H9 (cell line): ENCODE measurements around the gene PLEKHA1. TPM values are rescaled to one million over a fixed set of nuclear protein-coding genes. Genes with fewer than 3 reads are reported as not detected.

Experiments
- DNase-seq: peaks from one replicate; pipeline ENCODE4 v3.0.0-alpha.2; 2017
- H2AFZ ChIP-seq: one replicate; pipeline ENCODE4 v1.6.1; 2013; ENCODE audit warnings: mild to moderate bottlenecking, low read length, control low read depth, moderate library complexity
- H2AK5ac ChIP-seq: 2 replicates; pipeline ENCODE4 v1.6.1; 2013; ENCODE audit warnings: low read length, control low read depth, mixed read lengths; ENCODE audit not compliant: insufficient read length
- H2BK120ac ChIP-seq: one replicate; pipeline ENCODE4 v1.6.1; 2013; ENCODE audit warnings: low read depth, mild to moderate bottlenecking, low read length, control low read depth, inconsistent platforms; ENCODE audit not compliant: poor library complexity, severe bottlenecking
- H2BK12ac ChIP-seq: 2 replicates; pipeline ENCODE4 v1.6.1; 2013; ENCODE audit warnings: low read length, control low read depth, mixed read lengths, low read depth; ENCODE audit not compliant: insufficient read length
- H2BK15ac ChIP-seq: 2 replicates; pipeline ENCODE4 v1.6.1; 2013; ENCODE audit warnings: low read depth, low read length, control low read depth
- H2BK20ac ChIP-seq: one replicate; pipeline ENCODE4 v1.6.1; 2013; ENCODE audit warnings: low read depth, mild to moderate bottlenecking, low read length, control low read depth, inconsistent platforms; ENCODE audit not compliant: poor library complexity, severe bottlenecking
- H2BK5ac ChIP-seq: 2 replicates; pipeline ENCODE4 v1.6.1; 2013; ENCODE audit warnings: low read length, control low read depth, mixed read lengths; ENCODE audit not compliant: insufficient read length
- H3K14ac ChIP-seq: 2 replicates; pipeline ENCODE4 v1.6.1; 2013; ENCODE audit warnings: low read length, control low read depth; ENCODE audit not compliant: insufficient read depth
- H3K18ac ChIP-seq: 2 replicates; pipeline ENCODE4 v1.6.1; 2013; ENCODE audit warnings: low read depth, mild to moderate bottlenecking, mixed read lengths, low read length, control low read depth; ENCODE audit not compliant: insufficient read length
- H3K23ac ChIP-seq: 2 replicates; pipeline ENCODE4 v1.6.1; 2013; ENCODE audit warnings: low read length, control low read depth, mixed read lengths, low read depth; ENCODE audit not compliant: insufficient read length
- H3K23me2 ChIP-seq: 2 replicates; pipeline ENCODE4 v1.6.1; 2013; ENCODE audit warnings: low read depth, mild to moderate bottlenecking, mixed read lengths, low read length, control low read depth; ENCODE audit not compliant: insufficient read length, poor library complexity, severe bottlenecking
- H3K27ac ChIP-seq: 2 replicates; pipeline ENCODE4 v1.5.1; 2013; ENCODE audit warnings: low read length, control low read depth, mixed read lengths, low read depth; ENCODE audit not compliant: insufficient read length
- H3K27me3 ChIP-seq: 2 replicates; pipeline ENCODE4 v1.6.1; 2013; ENCODE audit warnings: low read length, control low read depth, inconsistent platforms; ENCODE audit not compliant: insufficient read depth
- H3K4ac ChIP-seq: 2 replicates; pipeline ENCODE4 v1.6.1; 2013; ENCODE audit warnings: low read depth, mild to moderate bottlenecking, control low read depth, inconsistent platforms, low read length, moderate library complexity
- H3K4me1 ChIP-seq: 2 replicates; pipeline ENCODE4 v1.6.1; 2013; ENCODE audit warnings: low read length, control low read depth, inconsistent platforms; ENCODE audit not compliant: insufficient read depth
- H3K4me2 ChIP-seq: 2 replicates; pipeline ENCODE4 v1.6.1; 2013; ENCODE audit warnings: low read length, control low read depth, mixed read lengths; ENCODE audit not compliant: insufficient read length, insufficient read depth
- H3K56ac ChIP-seq: 2 replicates; pipeline ENCODE4 v1.6.1; 2013; ENCODE audit warnings: low read depth, mild to moderate bottlenecking, mixed read lengths, low read length, control low read depth; ENCODE audit not compliant: insufficient read length
- H3K79me1 ChIP-seq: 2 replicates; pipeline ENCODE4 v1.6.1; 2013; ENCODE audit warnings: low read depth, mild to moderate bottlenecking, moderate library complexity, low read length, control low read depth, inconsistent platforms; ENCODE audit not compliant: insufficient read depth, poor library complexity, severe bottlenecking
- H3K79me2 ChIP-seq: 2 replicates; pipeline ENCODE4 v1.6.1; 2013; ENCODE audit warnings: low read length, control low read depth, inconsistent platforms; ENCODE audit not compliant: insufficient read depth
- H3K9ac ChIP-seq: 2 replicates; pipeline ENCODE4 v1.6.1; 2013; ENCODE audit warnings: low read length, control low read depth, mixed read lengths; ENCODE audit not compliant: insufficient read length; ENCODE audit errors: extremely low read depth
- H3K9me3 ChIP-seq: one replicate; pipeline ENCODE4 v1.6.1; 2013; ENCODE audit warnings: low read depth, low read length, inconsistent platforms; ENCODE audit not compliant: control insufficient read depth
- H3T11ph ChIP-seq: one replicate; pipeline ENCODE4 v1.6.1; 2013; ENCODE audit warnings: mild to moderate bottlenecking, low read length, control low read depth, inconsistent platforms
- H4K20me1 ChIP-seq: one replicate; pipeline ENCODE4 v1.6.1; 2013; ENCODE audit not compliant: control insufficient read depth, insufficient read length, insufficient read depth
- H4K5ac ChIP-seq: 2 replicates; pipeline ENCODE4 v1.6.1; 2013; ENCODE audit warnings: low read depth, mild to moderate bottlenecking, mixed read lengths, low read length, control low read depth; ENCODE audit not compliant: insufficient read length
- H4K8ac ChIP-seq: replicated peaks from 2 replicates; pipeline ENCODE4 v1.6.1; 2013; ENCODE audit warnings: low read length, control low read depth, mixed read lengths, low read depth; ENCODE audit not compliant: insufficient read length
- H4K91ac ChIP-seq: 2 replicates; pipeline ENCODE4 v1.6.1; 2013; ENCODE audit warnings: low read depth, mild to moderate bottlenecking, moderate library complexity, mixed read lengths, low read length, control low read depth; ENCODE audit not compliant: insufficient read length
- H3K27ac Mint-ChIP-seq, 3 experiments: 2 replicates in 2 of 3; 3 replicates in 1 of 3; pipeline ENCODE4 v1.8.0; 2020 to 2021; ENCODE audit warnings: mixed read lengths in 3 of 3, mild to moderate bottlenecking in 1 of 3, moderate library complexity in 1 of 3
- H3K27me3 Mint-ChIP-seq: 2 replicates; pipeline ENCODE4 v1.8.0; 2021; ENCODE audit warnings: low read depth, mild to moderate bottlenecking, moderate library complexity, mixed read lengths
- H3K36me3 Mint-ChIP-seq, 3 experiments: 2 replicates in 2 of 3; 3 replicates in 1 of 3; pipeline ENCODE4 v1.8.0; 2020 to 2021; ENCODE audit warnings: low read depth in 3 of 3, mixed read lengths in 3 of 3; ENCODE audit not compliant: insufficient read depth in 1 of 3
- H3K4me1 Mint-ChIP-seq, 2 experiments: 2 replicates each; pipeline ENCODE4 v1.8.0; 2020; ENCODE audit warnings: mixed read lengths in 2 of 2
- H3K4me3 Mint-ChIP-seq, 2 experiments: 2 replicates in 1 of 2; 3 replicates in 1 of 2; pipeline ENCODE4 v1.8.0; 2020 to 2021; ENCODE audit warnings: mild to moderate bottlenecking in 2 of 2, mixed read lengths in 2 of 2, moderate library complexity in 1 of 2
- H3K9me3 Mint-ChIP-seq, 2 experiments: 2 replicates in 1 of 2; 3 replicates in 1 of 2; pipeline ENCODE4 v1.8.0; 2020; ENCODE audit warnings: mild to moderate bottlenecking in 2 of 2, mixed read lengths in 2 of 2, moderate library complexity in 1 of 2
- total RNA-seq: library from RNA; stranded (reverse); gene quantifications from 2 replicates; pipeline ENCODE4 v1.2.1, GENCODE V29; 2021
- TF ChIP-seq, protein P1 (sequence below): fragments of 200-600 bp; sonication (generic); conservative IDR thresholded peaks from 3 replicates; pipeline ENCODE4 v1.8.0; 2021; ENCODE audit warnings: antibody characterized with exemption, mild to moderate bottlenecking

PLEKHA1 gene
- total RNA-seq, 1 experiment from 2014 or later: 32.7 TPM

DNA sequence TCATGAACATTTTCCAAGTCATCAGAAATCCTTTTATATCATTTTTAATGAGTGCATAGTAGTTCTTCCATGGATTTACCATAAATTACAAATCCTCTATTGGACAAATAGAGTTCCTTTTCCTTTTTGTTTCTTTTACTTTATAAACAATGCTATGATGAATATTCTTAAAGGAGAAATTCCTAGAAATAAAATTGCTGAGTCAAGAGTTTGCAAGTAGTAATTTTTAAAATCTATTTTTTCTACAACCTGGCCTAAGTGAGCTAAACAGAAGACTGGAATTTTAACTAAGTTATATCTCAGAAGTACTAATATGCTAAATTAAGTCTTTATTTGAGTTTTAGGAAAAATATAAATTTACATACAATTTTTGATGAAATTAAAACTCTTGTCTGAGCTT, 38.8 kb downstream of the PLEKHA1 start:
- Histone ChIP-seq H4K91ac (no peak overlapping the region), H4K8ac (no peak overlapping the region), H2AFZ (no peak overlapping the region), H3K56ac (no peak overlapping the region), H3K4ac (no peak overlapping the region), H3K9ac (no peak overlapping the region), H3K23ac (no peak overlapping the region), H3K27me3 (no peaks in the 10 kb centered on the region), H3K9me3 (no peaks in the 10 kb centered on the region), H2BK12ac (no peak overlapping the region), H2BK5ac (no peak overlapping the region), H3K27ac (no peak overlapping the region), H3K79me2 (no peaks in the 10 kb centered on the region), H3K23me2 (no peaks in the 10 kb centered on the region), H4K20me1 (no peaks in the 10 kb centered on the region), H3K79me1 (no peaks in the 10 kb centered on the region), H2BK20ac (no peak overlapping the region), H2BK120ac (no peak overlapping the region), H2AK5ac (no peak overlapping the region), H3T11ph (no peak overlapping the region), H3K4me2 (no peak overlapping the region), H2BK15ac (no peak overlapping the region), H3K18ac (no peak overlapping the region), H3K14ac (no peak overlapping the region), H3K4me1 (no peaks in the 10 kb centered on the region), H4K5ac (no peak overlapping the region)
- TF ChIP-seq, protein P1, sequence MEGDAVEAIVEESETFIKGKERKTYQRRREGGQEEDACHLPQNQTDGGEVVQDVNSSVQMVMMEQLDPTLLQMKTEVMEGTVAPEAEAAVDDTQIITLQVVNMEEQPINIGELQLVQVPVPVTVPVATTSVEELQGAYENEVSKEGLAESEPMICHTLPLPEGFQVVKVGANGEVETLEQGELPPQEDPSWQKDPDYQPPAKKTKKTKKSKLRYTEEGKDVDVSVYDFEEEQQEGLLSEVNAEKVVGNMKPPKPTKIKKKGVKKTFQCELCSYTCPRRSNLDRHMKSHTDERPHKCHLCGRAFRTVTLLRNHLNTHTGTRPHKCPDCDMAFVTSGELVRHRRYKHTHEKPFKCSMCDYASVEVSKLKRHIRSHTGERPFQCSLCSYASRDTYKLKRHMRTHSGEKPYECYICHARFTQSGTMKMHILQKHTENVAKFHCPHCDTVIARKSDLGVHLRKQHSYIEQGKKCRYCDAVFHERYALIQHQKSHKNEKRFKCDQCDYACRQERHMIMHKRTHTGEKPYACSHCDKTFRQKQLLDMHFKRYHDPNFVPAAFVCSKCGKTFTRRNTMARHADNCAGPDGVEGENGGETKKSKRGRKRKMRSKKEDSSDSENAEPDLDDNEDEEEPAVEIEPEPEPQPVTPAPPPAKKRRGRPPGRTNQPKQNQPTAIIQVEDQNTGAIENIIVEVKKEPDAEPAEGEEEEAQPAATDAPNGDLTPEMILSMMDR: no peak
- Mint-ChIP-seq H3K9me3 (no peaks in the 10 kb centered on the region), H3K4me1 (peaks cover 0 to 4% of the 10 kb centered on the region in 2 experiments; a peak in 1 of 4 replicates), H3K27me3 (no peaks in the 10 kb centered on the region), H3K27ac (no peak overlapping the region), H3K36me3 (peaks cover 9 to 33% (median 28%) of the 10 kb centered on the region in 3 experiments; a peak in 6 of 7 replicates), H3K4me3 (no peak overlapping the region)
- DNase-seq: no peak
